VCaP (cell line): Measurements from ENCODE around the gene CPEB4.

Experiments used
- H3K27ac ChIP-seq: fragments of 450-650 bp; 2 replicates; pipeline ENCODE4 v1.5.1; 2017
- TF ChIP-seq, protein P1 (sequence below): fragments of 450-650 bp; conservative IDR thresholded peaks from 2 replicates; pipeline ENCODE4 v1.5.1; 2017; ENCODE audit warnings: mild to moderate bottlenecking, moderate library complexity

The CPEB4 gene

GRCh38 chr5:173862047-173862477 lies 26.1 kb upstream of the CPEB4 start:
- H3K27ac ChIP-seq = no peak overlapping the region
- TF ChIP-seq, protein P1, sequence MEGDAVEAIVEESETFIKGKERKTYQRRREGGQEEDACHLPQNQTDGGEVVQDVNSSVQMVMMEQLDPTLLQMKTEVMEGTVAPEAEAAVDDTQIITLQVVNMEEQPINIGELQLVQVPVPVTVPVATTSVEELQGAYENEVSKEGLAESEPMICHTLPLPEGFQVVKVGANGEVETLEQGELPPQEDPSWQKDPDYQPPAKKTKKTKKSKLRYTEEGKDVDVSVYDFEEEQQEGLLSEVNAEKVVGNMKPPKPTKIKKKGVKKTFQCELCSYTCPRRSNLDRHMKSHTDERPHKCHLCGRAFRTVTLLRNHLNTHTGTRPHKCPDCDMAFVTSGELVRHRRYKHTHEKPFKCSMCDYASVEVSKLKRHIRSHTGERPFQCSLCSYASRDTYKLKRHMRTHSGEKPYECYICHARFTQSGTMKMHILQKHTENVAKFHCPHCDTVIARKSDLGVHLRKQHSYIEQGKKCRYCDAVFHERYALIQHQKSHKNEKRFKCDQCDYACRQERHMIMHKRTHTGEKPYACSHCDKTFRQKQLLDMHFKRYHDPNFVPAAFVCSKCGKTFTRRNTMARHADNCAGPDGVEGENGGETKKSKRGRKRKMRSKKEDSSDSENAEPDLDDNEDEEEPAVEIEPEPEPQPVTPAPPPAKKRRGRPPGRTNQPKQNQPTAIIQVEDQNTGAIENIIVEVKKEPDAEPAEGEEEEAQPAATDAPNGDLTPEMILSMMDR = no peak

- no peak overlapping the region for H3K27ac ChIP-seq
- TF ChIP-seq, protein P1 = no peak
These were observed 24.8 kb upstream of the CPEB4 start for GRCh38 chr5:173863359-173863758.

DNA sequence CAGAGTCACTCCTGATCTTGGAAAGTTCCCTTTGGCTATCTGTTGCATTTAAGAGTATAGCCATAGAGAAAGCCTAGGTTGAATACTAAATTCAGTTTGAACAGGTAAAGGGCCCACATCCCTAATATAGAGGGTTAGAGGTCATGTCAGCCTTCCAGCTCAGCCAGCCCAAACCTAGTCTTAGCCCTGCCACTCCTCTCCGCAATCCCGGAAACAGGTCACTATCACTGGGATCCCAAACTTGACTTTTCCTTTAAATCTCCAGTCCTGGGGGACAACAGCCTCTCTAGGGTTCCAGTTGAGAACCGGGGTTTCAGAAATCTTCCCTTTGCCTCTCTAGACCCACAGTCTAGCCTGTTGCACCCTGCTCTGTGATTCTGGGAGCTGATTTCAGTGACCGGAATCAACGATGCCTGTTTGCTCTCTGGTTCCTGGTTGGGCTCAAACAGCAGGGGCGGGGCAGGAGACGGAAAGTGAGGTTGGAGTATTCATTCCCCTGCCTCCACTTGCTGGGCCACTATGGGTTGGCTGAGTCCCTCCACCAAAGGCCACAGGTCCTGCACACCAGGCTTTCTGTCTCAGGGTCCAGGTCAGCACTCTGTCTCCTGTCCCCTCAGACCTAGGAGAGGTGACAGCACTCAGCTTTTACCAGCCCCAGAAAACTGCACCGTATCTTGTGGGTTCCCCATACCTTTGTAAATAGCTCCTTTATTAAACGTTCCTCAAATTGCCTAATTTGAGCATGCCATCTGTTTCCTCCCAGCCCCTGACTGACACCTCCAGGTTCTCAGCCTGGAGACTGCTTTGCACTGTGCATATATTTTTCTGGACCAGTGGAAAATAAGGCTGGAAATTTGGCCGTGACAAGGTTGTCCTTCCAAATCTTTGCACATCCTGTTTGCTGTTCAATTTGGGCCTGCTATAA lies 23.8 kb upstream of the CPEB4 start:
- H3K27ac ChIP-seq = no peak overlapping the region
- TF ChIP-seq, protein P1 = no peak

DNA sequence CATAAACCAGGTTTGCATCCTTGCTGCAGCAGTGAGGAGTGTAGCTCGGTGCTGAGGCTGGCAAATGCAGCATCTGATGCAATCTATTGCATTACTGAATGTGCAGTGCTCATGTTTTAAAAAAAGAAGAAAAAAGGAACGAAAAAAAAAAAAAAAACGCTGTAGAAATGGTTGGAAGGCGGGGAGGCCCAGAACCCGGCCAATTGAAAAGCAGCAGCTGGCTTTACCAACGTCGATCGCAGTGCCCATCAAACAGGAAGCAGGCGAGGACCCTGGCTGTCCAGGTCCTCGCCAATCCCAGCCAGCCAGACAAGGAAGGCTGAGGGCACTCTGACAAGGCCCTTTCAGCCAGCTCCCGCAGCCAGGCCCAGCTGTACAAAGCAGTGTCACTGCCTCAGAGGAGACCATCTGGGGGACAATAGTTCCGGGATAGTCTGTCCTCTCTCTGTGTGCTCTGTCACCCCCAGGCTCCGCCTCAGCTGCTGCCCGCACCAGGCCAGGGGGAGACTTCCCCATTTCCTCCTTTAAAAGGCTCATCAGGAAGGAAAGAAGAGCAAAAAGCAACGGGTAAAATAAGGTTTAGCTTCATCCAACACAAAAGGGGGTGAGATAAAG lies 21.8 kb upstream of the CPEB4 start:
- H3K27ac ChIP-seq = peak overlapping the region; percentile 97
- TF ChIP-seq, protein P1 = no peak

- H3K27ac ChIP-seq = peak overlapping the region; percentile 97
- TF ChIP-seq, protein P1 = no peak
These were observed 21.1 kb upstream of the CPEB4 start for GRCh38 chr5:173866858-173867679.

DNA sequence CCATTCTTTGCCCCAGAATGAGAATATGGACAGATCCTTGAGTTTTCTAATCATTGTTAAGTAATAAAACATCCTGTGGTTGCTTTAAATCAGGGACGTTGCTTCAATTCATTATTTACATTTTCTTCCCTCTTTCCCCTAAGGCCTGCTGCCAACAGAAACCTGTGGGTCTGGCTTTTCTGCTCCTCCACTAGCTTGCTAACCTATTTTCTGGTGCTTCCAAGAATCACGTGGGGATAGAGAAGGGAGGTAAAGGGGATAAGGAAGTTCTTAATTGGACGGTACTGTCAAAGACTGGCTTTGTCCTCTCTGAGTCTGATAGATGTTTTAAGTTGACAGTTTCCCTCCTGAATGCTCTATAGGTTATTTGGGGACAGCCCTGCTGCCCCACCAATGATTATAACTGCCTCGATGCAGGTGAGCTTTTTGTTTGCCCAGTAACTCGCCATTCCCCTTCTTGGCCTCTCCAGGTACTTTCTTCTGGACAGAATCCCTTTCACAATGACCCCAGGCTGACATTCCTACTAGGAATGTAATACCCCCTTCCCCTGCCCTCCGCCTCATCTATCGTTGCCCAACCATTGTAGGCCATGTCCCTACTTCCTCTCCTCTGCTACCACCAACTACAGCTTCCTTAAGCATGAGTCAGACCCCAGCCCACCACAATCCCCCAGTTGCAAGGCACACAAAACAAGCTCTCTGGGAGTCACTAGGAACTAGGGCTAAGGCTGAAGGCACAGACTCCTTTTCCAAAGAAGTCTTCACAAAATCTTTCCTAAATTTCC lies 19.9 kb upstream of the CPEB4 start:
- TF ChIP-seq, protein P1 = no peak
- peak overlapping the region; percentile 97 for H3K27ac ChIP-seq
